HepG2 (cell line): ENCODE measurements around the gene IL4I1. TPM values are rescaled to one million over a fixed set of nuclear protein-coding genes. Genes with fewer than 3 reads are reported as not detected.

Experiments used
- AGO2 ChIP-seq: fragments of 200-400 bp; formaldehyde crosslinking; optimal IDR thresholded peaks from 2 replicates; pipeline ENCODE3; 2017; ENCODE audit warnings: mild to moderate bottlenecking, low read depth, low read length, moderate library complexity
- AKNA ChIP-seq: sonication (generic); formaldehyde crosslinking; IDR thresholded peaks from 2 replicates; pipeline ENCODE4 v1.4.0; 2020; ENCODE audit warnings: missing genetic modification reagents, borderline replicate concordance
- KIAA2018 ChIP-seq: sonication (generic); formaldehyde crosslinking; IDR thresholded peaks from 2 replicates; pipeline ENCODE4 v1.5.0; 2020; ENCODE audit warnings: mild to moderate bottlenecking, missing genetic modification reagents, borderline replicate concordance
- MAFF ChIP-seq: IDR thresholded peaks from 2 replicates; pipeline ENCODE4 v1.6.1; 2011; ENCODE audit warnings: low read depth, low read length, improper control_type of control experiment
- MTF1 ChIP-seq: sonication (generic); formaldehyde crosslinking; IDR thresholded peaks from 2 replicates; pipeline ENCODE4 v1.5.0; 2020; ENCODE audit warnings: missing genetic modification reagents
- ONECUT2 ChIP-seq: sonication (generic); formaldehyde crosslinking; IDR thresholded peaks from 2 replicates; pipeline ENCODE4 v1.4.0; 2020; ENCODE audit warnings: missing genetic modification reagents
- RFXANK ChIP-seq: IDR thresholded peaks from 2 replicates; pipeline ENCODE4 v1.6.1; 2016
- ZNF335 ChIP-seq: sonication (generic); formaldehyde crosslinking; IDR thresholded peaks from 2 replicates; pipeline ENCODE4 v1.4.0; 2020; ENCODE audit warnings: missing genetic modification reagents
- ZNF616 ChIP-seq: sonication (generic); formaldehyde crosslinking; IDR thresholded peaks from 2 replicates; pipeline ENCODE4 v1.5.0; 2020; ENCODE audit warnings: low read depth, mild to moderate bottlenecking, missing genetic modification reagents
- ZNF691 ChIP-seq: sonication (generic); formaldehyde crosslinking; IDR thresholded peaks from 2 replicates; pipeline ENCODE4 v1.4.0; 2020; ENCODE audit warnings: missing genetic modification reagents, low read depth, mild to moderate bottlenecking, borderline replicate concordance
- ZNF781 ChIP-seq: sonication (generic); formaldehyde crosslinking; IDR thresholded peaks from 2 replicates; pipeline ENCODE4 v1.5.1; 2020; ENCODE audit warnings: borderline replicate concordance, mild to moderate bottlenecking, missing genetic modification reagents; ENCODE audit errors: not compliant biosample characterization
- polyA plus RNA-seq, 8 experiments: library from polyadenylated mRNA; depleted of rRNA in 3 of 8; stranded (reverse) in 7 of 8; unstranded in 1 of 8; fragments of >200 nt; fragmentation: Illumina TruSeq in 4 of 8; extraction: Trizol in 4 of 8; gene quantifications; 2 replicates each; pipeline versions ENCODE4 v1.2.1 to v1.2.3, GENCODE V29; 2011 to 2016; ENCODE audit warnings: low read depth in 4 of 8, missing spikeins in 1 of 8, mixed read lengths in 1 of 8; ENCODE audit not compliant: insufficient read depth in 1 of 8
- total RNA-seq, 5 experiments: library from RNA; depleted of rRNA; stranded (reverse); fragments of >200 nt; fragmentation: Illumina TruSeq; extraction: Trizol; gene quantifications; 2 replicates each; pipeline ENCODE4 v1.2.3, GENCODE V29; 2016; ENCODE audit warnings: low read depth in 1 of 5

The IL4I1 gene
- total and polyA plus RNA-seq, 2 of the 13 experiments (the other 11 are each of a cell fraction or from before 2014, with no cell fraction given): not detected

- TF ChIP-seq KIAA2018 (CRISPR knock-in tag) (no peak), AGO2 (peak; percentile 95), MAFF (no peak), ZNF781 (CRISPR knock-in tag) (peak; percentile 91), MTF1 (CRISPR knock-in tag) (peak; percentile 82), ZNF335 (CRISPR knock-in tag) (no peak), ZNF616 (peak; percentile 66; the same call in 1 of the 2 replicates), ZNF691 (peak; percentile 43; the same call in 1 of the 2 replicates), AKNA (CRISPR knock-in tag) (no peak), RFXANK (CRISPR knock-in tag) (peak; percentile 51; the same call in 1 of the 2 replicates), ONECUT2 (CRISPR knock-in tag) (peak; percentile 56)
These were observed 32.5 kb upstream of the IL4I1 start, which contains the start of the genes ATF5 and NUP62 (continued) for GRCh38 chr19:49929121-49929610.
